Measurements from ENCODE around the gene NES.

DNA sequence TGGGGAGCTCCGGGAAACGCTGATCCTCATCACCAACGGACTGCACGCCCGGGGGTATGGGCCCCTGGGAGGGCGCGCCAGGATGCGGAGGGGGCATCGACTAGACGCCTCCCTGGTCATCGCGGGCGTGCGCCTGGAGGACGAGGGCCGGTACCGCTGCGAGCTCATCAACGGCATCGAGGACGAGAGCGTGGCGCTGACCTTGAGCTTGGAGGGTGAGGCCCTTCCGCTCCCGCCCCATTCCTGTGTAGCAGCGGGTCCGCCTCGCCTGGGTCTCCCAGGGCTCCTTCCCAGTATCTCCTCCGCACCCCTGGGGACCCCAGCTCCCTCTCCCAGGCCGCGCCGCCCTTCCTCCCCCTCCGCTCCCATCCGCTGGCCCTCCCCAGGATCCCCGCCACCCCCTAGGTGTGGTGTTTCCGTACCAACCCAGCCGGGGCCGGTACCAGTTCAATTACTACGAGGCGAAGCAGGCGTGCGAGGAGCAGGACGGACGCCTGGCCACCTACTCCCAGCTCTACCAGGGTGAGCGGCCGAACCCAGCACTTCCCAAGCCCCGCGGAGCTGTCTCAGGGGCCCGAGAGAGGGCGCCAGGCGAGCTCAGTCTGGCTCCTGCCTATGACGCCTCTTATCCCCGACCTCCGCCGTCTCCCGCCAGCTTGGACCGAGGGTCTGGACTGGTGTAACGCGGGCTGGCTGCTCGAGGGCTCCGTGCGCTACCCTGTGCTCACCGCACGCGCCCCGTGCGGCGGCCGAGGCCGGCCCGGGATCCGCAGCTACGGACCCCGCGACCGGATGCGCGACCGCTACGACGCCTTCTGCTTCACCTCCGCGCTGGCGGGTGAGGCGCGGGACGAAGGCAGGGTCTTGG, 53.0 kb downstream of the NES start:
- TF ChIP-seq, protein P1, sequence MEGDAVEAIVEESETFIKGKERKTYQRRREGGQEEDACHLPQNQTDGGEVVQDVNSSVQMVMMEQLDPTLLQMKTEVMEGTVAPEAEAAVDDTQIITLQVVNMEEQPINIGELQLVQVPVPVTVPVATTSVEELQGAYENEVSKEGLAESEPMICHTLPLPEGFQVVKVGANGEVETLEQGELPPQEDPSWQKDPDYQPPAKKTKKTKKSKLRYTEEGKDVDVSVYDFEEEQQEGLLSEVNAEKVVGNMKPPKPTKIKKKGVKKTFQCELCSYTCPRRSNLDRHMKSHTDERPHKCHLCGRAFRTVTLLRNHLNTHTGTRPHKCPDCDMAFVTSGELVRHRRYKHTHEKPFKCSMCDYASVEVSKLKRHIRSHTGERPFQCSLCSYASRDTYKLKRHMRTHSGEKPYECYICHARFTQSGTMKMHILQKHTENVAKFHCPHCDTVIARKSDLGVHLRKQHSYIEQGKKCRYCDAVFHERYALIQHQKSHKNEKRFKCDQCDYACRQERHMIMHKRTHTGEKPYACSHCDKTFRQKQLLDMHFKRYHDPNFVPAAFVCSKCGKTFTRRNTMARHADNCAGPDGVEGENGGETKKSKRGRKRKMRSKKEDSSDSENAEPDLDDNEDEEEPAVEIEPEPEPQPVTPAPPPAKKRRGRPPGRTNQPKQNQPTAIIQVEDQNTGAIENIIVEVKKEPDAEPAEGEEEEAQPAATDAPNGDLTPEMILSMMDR (IDR thresholded peaks at IDR 0.05; ENCODE audit: poor library complexity): peak; percentile 36
- TF ChIP-seq EZH2 (IDR thresholded peaks at IDR 0.05; ENCODE audit: borderline replicate concordance): peak; percentile 64
